ENCODE results near the gene RNF8. TPM values are rescaled to one million over a fixed set of nuclear protein-coding genes. Genes with fewer than 3 reads are reported as not detected.
A peak's percentile ranks its signal among the peaks of the same experiment; 100 is the strongest.
"Not testable (repeated sequence)": the region's sequence is repeated elsewhere in the genome, so short reads cannot be mapped to it uniquely, and the experiment has no call there.

RNF8 gene
- 16.5 and 17.6 TPM in 2 replicates for total RNA-seq (2014; rRNA removed; shearing (Covaris generic))
- 16.0 and 17.3 TPM in 2 replicates for polyA plus RNA-seq (2014; cell fraction: nucleus; rRNA removed)

DNA sequence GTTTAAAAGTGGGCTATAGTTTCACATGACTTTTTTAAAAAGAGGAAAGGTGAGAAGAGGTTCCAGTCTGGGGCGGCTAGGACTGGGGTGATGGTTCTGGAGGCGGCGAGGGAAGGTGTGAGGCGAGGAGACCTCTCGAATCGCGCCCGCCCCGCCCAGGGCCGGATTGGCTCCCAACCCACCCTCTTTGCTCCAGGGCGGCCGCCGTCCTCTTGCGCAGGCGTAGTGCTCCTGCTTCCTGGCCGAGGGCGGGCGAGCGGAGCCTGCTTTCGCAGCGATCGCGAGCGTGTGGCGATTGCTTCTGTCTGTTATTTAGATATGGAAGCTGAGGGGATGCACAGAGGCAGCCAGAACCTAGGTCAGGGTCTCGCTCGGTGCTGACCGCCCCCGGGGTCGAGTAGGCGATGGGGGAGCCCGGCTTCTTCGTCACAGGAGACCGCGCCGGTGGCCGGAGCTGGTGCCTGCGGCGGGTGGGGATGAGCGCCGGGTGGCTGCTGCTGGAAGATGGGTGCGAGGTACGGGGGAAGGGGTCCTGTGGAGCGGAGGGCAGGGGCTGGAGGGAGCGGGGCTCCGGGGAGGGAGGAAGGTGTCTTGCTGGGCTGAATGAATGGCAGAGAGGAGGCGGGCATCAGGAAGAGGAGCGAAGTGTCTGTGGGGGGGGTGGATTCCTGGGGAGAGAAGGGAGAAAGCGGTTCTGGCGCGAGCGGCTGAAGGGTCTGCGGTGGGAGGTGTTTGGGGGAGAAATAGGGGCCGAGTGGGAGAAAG is at the start of gene RNF8:
Gene RNF8, plus strand, starts transcription at position 223 of the 765 bp plus-strand sequence. Its CDS starts 182 bp downstream, at position 405.
- peak; percentile 65 for DNase-seq (ENCODE audit: extremely low read depth, low read depth)

GRCh38 chr6:37304766-37305165 is 49.0 kb upstream of the RNF8 start:
- no peak for DNase-seq (ENCODE audit: extremely low read depth, low read depth)

DNA sequence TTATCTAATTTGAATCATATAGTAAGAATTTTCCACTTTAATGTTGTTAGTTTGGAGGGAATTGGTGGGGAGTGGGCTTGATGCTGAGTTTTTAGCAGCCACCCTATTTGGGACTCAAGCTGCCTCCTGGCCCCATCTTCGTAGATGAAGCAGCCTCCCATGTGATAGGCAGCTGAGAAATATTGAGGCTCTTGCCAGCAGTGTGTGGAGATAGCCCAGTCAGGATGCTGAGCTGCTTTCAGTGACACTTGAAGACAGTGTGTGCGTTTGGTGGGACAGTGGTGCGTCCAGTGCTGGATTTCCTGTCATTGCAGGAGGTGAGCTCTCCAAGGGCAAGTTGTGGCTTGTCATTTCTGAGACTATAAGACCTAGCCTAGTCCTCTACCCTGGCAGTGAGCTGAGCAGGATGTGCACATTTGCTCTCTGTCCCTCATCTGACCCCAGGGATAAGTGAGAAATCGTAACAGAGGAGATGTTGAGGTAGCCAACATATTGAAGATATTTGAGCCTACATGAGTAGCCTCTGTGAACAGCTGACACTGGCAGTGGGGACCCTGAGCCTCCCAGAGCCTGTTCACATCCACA is 47.9 kb upstream of the RNF8 start:
- no peak for DNase-seq (ENCODE audit: extremely low read depth, low read depth)

DNA sequence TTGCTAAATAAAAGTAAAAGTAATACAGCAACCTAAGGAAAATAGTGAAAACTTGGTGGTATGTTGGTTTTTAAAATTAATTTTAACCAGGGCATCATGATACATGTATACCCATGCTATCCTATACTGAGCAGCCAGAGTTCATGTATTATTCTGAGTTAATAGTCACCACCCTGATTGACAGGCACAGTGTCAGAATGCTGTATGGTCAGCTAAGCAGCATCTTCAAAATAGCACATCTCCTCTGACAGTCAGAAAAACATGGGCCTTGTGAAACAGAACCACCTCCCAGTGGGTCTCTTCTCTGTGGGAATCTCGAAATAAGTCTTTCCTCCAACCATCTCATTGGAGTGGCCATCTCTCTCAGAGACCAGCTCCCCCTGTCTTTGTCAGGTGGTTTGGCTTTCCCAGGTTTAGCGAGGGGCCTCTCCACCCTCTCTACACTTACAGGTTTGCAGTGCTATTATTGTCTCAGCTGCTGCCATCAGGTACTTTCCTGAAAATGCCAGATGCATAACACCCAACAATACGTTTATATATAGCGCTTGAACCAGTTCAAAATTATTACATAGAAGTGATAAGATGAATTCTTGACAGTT is 47.1 kb upstream of the RNF8 start:
- DNase-seq (ENCODE audit: extremely low read depth, low read depth), result no peak

GRCh38 chr6:37307484-37307883 is 46.3 kb upstream of the RNF8 start:
- DNase-seq (ENCODE audit: extremely low read depth, low read depth), result not testable (repeated sequence)

- DNase-seq (ENCODE audit: extremely low read depth, low read depth), result no peak
Observed at GRCh38 chr6:37308069-37308815, 45.5 kb upstream of the RNF8 start.

GRCh38 chr6:37309046-37309445 is 44.7 kb upstream of the RNF8 start:
- no peak for DNase-seq (ENCODE audit: extremely low read depth, low read depth)

- no peak for DNase-seq (ENCODE audit: extremely low read depth, low read depth)
Observed at GRCh38 chr6:37309692-37310091, 44.1 kb upstream of the RNF8 start.

DNA sequence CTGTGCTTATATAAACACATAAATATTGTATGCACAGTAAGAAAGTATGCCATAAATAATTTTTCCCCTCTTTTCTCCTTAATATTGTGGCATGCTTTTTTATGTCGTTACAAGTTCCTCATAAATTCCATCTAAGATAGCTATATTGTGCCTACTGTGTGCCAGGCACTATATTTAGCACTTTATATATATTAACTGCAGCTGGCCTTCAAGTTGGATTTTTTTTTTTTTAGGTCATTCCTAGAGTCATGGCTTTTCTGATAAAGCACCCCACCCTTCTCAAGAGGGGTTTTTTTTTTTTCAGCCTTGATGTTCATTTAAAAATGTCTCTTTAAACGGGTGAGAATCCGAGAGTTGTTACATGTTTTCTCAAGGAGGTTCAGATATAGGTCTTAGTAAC is 42.8 kb upstream of the RNF8 start:
- DNase-seq (ENCODE audit: extremely low read depth, low read depth), result no peak

DNA sequence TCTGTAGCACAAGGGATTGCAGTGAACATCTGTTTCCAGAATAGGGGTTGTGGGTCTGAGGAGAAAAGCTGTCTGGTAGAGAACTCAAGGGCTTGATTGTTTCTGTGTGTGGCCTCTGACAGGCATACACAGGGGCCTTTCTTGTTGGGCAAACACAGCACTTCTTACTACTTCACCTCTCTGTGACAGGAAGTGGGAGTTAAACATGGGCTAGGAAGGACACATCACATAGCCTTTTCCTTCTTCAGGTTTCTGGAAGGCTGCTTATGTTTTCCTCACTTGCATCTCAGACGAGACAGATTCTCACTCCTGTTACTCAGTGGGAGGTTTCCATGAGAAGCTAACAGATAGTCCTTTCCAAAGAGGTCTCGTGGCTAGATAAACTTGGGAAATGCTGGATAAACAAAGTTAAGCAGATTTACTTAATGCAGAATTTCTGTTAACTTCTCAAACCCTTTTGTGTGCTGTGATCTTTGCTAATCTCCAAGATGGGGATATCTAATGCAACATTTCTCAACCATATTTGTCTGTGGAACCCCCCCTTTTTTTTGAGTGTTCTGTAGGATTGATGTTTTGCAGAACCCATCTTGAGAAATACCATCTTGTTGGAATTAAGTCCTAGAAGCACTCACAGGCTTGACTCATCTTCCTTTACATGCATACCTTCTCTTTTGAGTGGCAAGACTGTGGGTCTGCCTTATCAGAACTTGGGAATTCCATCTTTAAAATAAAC is 41.9 kb upstream of the RNF8 start:
- DNase-seq (ENCODE audit: extremely low read depth, low read depth), result no peak

DNA sequence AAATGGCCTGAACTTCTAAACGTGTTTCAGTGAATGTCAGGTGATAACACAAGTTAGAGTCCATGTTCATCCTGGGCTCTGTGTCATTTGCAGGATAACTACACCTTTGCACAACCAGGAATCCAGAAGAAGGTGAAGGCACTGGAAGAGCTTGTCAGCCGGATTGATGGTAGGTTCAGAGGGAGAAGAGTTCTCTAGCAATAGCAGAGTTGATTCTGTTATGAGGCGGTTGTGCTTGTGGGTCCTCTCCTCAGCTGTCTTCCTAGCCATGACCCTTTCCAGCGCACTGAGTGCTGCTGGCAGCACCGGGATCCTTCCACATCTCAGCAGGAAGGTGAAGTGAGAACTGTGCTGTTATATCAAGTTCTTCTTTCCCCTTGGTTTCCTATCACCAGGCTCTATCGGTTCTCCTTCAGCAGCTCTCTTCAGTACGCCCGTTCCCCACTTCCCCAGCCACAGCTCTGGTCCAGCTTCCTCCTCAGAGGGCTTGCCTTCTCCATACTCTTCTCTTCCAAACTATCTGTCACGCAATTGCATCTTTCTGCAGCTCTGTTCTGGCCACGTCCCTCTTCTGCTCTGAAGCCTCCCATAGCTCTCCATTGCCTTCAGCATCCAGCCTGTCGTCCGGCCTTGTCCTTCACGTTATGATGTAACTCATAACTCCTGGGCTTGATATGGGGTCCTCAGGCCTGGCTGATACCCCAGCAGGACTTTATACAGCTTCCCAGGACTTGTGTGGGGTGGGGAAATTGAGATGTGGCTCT is 39.9 kb upstream of the RNF8 start:
- no peak for DNase-seq (ENCODE audit: extremely low read depth, low read depth)

- peak; percentile 11 for DNase-seq (ENCODE audit: extremely low read depth, low read depth)
Observed at GRCh38 chr6:37314487-37315156, 39.2 kb upstream of the RNF8 start.

- DNase-seq (ENCODE audit: extremely low read depth, low read depth), result no peak
Observed at GRCh38 chr6:37315157-37315515, 38.6 kb upstream of the RNF8 start.

DNA sequence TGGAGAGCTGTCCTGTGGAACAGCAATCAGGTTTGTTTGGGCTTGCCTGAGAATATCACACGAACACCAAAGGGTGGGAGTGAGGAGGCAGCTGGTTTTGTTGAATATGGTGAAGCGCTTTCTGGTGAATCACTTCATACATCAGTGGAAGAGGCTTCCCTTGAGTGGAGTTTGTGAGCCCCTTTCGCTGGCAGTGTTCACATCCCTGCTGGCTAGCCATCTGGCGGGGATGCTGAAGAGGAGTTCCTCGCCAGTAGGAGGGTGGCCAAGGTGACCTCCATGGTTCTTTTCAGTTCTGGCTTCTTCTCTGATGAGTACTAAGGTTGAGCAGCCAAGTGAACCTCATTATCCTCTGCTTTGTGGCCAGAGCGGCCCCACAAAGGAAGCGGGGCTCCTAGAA is 37.7 kb upstream of the RNF8 start:
- DNase-seq (ENCODE audit: extremely low read depth, low read depth), result no peak

DNA sequence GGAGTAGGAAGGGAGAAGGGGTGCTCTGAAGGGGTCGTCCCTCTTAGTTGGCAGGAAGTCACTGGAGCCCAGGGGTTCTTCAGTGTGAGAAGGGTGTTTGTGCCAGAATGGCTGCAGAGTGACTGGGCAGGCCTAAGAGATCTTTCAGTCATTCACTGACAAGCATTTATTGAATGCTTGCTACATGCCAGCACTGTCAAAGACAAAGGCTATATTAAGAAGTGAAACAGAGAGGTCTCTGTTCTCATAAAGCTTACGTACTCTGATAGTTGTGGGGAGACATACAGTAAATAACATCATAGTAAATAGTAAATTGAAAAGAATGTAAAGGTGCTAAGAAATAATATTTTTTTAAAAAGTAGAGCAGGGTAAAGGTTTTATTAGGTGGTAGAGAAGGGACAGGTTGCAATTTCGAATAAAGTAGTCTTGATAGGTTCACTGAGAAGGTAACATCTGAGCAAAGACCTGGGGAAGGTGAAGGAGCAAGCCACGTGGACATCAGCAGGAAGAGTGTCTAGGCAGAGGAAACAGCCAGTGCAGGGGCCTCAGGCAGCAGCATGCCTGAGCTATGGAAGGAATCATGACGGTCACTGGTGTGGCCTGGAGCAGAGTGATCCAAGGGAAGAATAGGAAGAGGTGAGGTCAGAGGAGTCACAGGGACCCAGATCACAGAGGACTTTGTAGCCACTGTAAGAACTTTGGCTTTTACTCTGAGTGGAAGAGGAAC is 36.3 kb upstream of the RNF8 start:
- no peak for DNase-seq (ENCODE audit: extremely low read depth, low read depth)

DNA sequence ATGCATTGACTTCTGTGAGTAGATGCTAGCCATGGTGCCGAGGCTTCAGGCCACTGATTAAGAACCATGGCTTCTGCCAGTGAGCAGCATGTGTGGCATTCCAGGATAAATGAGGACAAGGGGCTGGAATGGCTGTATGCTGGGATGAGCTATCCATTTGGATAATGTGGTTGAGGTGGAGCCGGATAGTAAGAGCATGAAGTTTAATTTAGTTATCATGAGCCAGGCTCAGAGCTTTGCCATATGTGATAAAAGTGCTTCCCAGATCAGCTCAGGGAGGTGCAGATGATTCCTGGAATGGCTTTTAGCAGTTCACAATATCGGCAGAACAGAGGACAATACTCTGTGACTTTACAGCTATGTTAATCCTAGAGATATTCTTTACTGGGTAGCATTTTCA is 34.6 kb upstream of the RNF8 start:
- DNase-seq (ENCODE audit: extremely low read depth, low read depth), result no peak

DNA sequence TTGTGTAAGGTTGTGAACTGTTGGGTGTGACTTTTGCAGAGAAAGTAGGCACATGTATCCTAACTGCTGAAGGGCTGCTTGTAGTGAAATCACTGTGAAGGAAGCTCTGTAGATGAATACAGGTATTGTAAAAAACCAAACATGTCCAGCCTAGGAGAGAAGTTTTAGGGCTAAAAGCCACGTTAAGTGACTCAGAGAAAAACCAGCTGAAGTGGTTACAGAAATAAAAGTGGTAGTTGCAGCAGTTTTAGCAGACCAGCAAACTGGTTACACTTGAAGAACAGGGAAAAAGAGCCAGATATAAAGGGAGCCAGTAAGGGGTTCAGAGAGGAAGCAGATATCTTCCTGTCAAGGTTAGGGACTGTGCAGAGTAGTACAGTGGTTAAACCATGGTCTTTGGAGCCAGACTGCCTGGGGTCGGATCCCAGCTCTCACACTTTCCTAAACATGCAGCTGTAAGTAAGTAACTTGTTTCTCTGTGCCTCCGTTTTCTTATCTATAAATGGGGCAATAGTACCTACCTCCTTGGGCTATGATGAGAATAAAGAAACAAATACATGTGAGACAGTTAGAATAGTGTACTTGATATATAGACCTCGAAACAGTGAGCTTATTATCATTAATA is 33.8 kb upstream of the RNF8 start:
- DNase-seq (ENCODE audit: extremely low read depth, low read depth), result no peak

DNA sequence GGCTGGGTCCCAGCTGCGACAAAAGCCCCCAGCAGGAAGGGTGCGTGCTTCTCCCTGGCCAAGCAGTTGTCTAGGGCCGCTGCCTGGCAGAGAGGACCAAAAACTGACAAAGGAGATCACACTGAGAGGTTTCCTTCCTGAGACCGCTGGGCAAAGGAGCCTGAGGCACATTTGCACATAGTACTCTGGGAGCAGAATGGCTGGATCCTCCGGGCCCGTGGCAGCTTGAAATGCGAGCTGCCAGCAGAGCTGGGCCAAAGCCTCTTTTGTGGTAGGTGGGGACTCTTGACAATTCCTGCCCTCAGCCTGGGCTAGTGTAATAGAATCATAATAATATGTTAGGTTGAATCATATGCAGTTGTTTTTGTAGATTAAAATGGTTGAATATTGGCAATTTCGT is 33.1 kb upstream of the RNF8 start:
- DNase-seq (ENCODE audit: extremely low read depth, low read depth), result no peak
